IMR-90 (cell line): ENCODE measurements around the gene SLC16A9. TPM values are rescaled to one million over a fixed set of nuclear protein-coding genes. Genes with fewer than 3 reads are reported as not detected.

Source experiments
- ATAC-seq: fragments of 200-7000 bp; cut with Tn5 transposase; 2 replicates; pipeline ENCODE4 v1.9.1; 2020; ENCODE audit warnings: low read depth, mild to moderate bottlenecking, moderate library complexity
- BruUV-seq: library from RNA; stranded (reverse); fragments of 400-500 nt; replicated peaks from 2 replicates; lab custom pipeline; 2021; lab: Mats Ljungman, UMichigan
- CTCF ChIA-PET: fragments of 300-600 bp; formaldehyde crosslinking; extraction: SDS; loops from one replicate; lab custom pipeline; 2021; ENCODE audit warnings: antibody characterized with exemption; lab: Yijun Ruan, JAX
- POLR2A ChIA-PET: fragments of 300-600 bp; sonication (Branson Sonifier 250); formaldehyde crosslinking; loops from one replicate; lab custom pipeline; 2022; ENCODE audit warnings: antibody characterized with exemption; ENCODE audit not compliant: unreplicated experiment; lab: Charles Lee
- DNase-seq: peaks from one replicate; pipeline ENCODE4 v3.0.0; 2013
- H2AFZ ChIP-seq: replicated peaks from 2 replicates; pipeline ENCODE3; 2013; ENCODE audit warnings: low read length, mild to moderate bottlenecking; ENCODE audit not compliant: poor library complexity
- H2AK5ac ChIP-seq: 2 replicates; pipeline ENCODE4 v1.6.1; 2013; ENCODE audit warnings: low read depth, low read length, inconsistent platforms
- H2AK9ac ChIP-seq: replicated peaks from 2 replicates; pipeline ENCODE3; 2013; ENCODE audit warnings: mild to moderate bottlenecking, low read depth, low read length, moderate library complexity; ENCODE audit not compliant: poor library complexity
- H2BK120ac ChIP-seq: 2 replicates; pipeline ENCODE4 v1.6.1; 2013; ENCODE audit warnings: low read depth, low read length, inconsistent platforms
- H2BK15ac ChIP-seq: 3 replicates; pipeline ENCODE4 v1.6.1; 2013; ENCODE audit warnings: low read depth, low read length, inconsistent platforms
- H2BK20ac ChIP-seq: 2 replicates; pipeline ENCODE4 v1.6.1; 2013; ENCODE audit warnings: low read depth, mild to moderate bottlenecking, inconsistent platforms, low read length, moderate library complexity
- H2BK5ac ChIP-seq: 2 replicates; pipeline ENCODE4 v1.6.1; 2013; ENCODE audit warnings: mild to moderate bottlenecking, low read depth, low read length, inconsistent platforms; ENCODE audit not compliant: poor library complexity, severe bottlenecking
- H3K14ac ChIP-seq: replicated peaks from 2 replicates; pipeline ENCODE4 v1.6.1; 2013; ENCODE audit warnings: low read depth, low read length, inconsistent platforms
- H3K18ac ChIP-seq: 2 replicates; pipeline ENCODE4 v1.6.1; 2013; ENCODE audit warnings: low read depth, low read length, control low read depth
- H3K23ac ChIP-seq: 2 replicates; pipeline ENCODE4 v1.6.1; 2013; ENCODE audit warnings: low read depth, low read length, inconsistent platforms
- H3K27ac ChIP-seq: 2 replicates; pipeline ENCODE4 v1.5.1; 2013; ENCODE audit warnings: mild to moderate bottlenecking, control low read depth, low read length; ENCODE audit not compliant: insufficient read depth
- H3K27me3 ChIP-seq: 2 replicates; pipeline ENCODE4 v1.6.1; 2013; ENCODE audit warnings: low read length; ENCODE audit not compliant: control insufficient read depth, insufficient read depth
- H3K36me3 ChIP-seq: 2 replicates; pipeline ENCODE4 v1.6.1; 2013; ENCODE audit warnings: low read length, mixed read lengths; ENCODE audit not compliant: control insufficient read depth, insufficient read depth
- H3K4ac ChIP-seq: 2 replicates; pipeline ENCODE4 v1.6.1; 2013; ENCODE audit warnings: low read depth, low read length, inconsistent platforms
- H3K4me1 ChIP-seq: 2 replicates; pipeline ENCODE4 v1.6.1; 2013; ENCODE audit warnings: low read length, mixed read lengths; ENCODE audit not compliant: control insufficient read depth, insufficient read depth
- H3K4me2 ChIP-seq: 2 replicates; pipeline ENCODE4 v1.6.1; 2013; ENCODE audit warnings: low read depth, mild to moderate bottlenecking, control low read depth, low read length, moderate library complexity
- H3K4me3 ChIP-seq: 2 replicates; pipeline ENCODE4 v1.5.1; 2013; ENCODE audit warnings: low read depth, mild to moderate bottlenecking, control low read depth, low read length, moderate library complexity; ENCODE audit not compliant: insufficient read depth
- H3K56ac ChIP-seq: 2 replicates; pipeline ENCODE4 v1.6.1; 2013; ENCODE audit warnings: low read length, inconsistent platforms; ENCODE audit not compliant: insufficient read depth; ENCODE audit errors: extremely low read depth
- H3K79me1 ChIP-seq, 2 experiments: 2 replicates each; pipeline ENCODE4 v1.6.1; 2013; ENCODE audit warnings: low read length in 2 of 2, inconsistent platforms in 1 of 2, low read depth in 1 of 2
- H3K9ac ChIP-seq: 2 replicates; pipeline ENCODE4 v1.6.1; 2013; ENCODE audit warnings: low read depth, low read length, control low read depth
- H3K9me1 ChIP-seq: 2 replicates; pipeline ENCODE4 v1.6.1; 2013; ENCODE audit warnings: low read length, inconsistent platforms; ENCODE audit not compliant: insufficient read depth
- H3K9me3 ChIP-seq: 2 replicates; pipeline ENCODE4 v1.6.1; 2013; ENCODE audit warnings: low read length; ENCODE audit not compliant: control insufficient read depth, insufficient read depth
- H4K20me1 ChIP-seq: 2 replicates; pipeline ENCODE4 v1.6.1; 2013; ENCODE audit warnings: low read length, inconsistent platforms; ENCODE audit not compliant: insufficient read depth
- H4K5ac ChIP-seq: 2 replicates; pipeline ENCODE4 v1.6.1; 2013; ENCODE audit warnings: mild to moderate bottlenecking, low read depth, low read length, control low read depth
- H4K8ac ChIP-seq, 2 experiments: 2 replicates each; pipeline ENCODE4 v1.6.1; 2013; ENCODE audit warnings: low read depth in 2 of 2, low read length in 2 of 2, control low read depth in 1 of 2, inconsistent platforms in 1 of 2
- H4K91ac ChIP-seq: 2 replicates; pipeline ENCODE4 v1.6.1; 2013; ENCODE audit warnings: low read depth, low read length, inconsistent platforms; ENCODE audit not compliant: insufficient read depth
- CTCF ChIP-seq: conservative IDR thresholded peaks from 2 replicates; pipeline ENCODE4 v1.5.1; 2012; ENCODE audit warnings: mild to moderate bottlenecking, low read depth, low read length, improper control_type of control experiment
- RAD21 ChIP-seq: IDR thresholded peaks from 2 replicates; pipeline ENCODE4 v1.6.1; 2012; ENCODE audit warnings: low read length, improper control_type of control experiment
- WGBS, 2 experiments: methylation state at CpG; one replicate each; pipeline versions ENCODE4 v1.1.5 to v1.1.7; 2013; ENCODE audit warnings: missing lambda C conversion rate in 2 of 2; ENCODE audit not compliant: insufficient read length in 1 of 2; ENCODE audit errors: extremely low coverage in 2 of 2; 5-methylcytosine and 5-hydroxymethylcytosine counted together
- dilution Hi-C: fragments of 300-500 bp; cut with HindIII; formaldehyde crosslinking; loops from one replicate; pipeline ENCODE4 v1.14.3; 2018; ENCODE audit warnings: low sequenced_read_pairs; ENCODE audit not compliant: unreplicated experiment
- in situ Hi-C: fragments of 300-500 bp; cut with MboI; formaldehyde crosslinking; loops from 3 replicates; pipeline ENCODE4 v1.14.3; 2019; ENCODE audit warnings: low sequenced_read_pairs, inconsistent platforms, mixed read lengths
- intact Hi-C: fragments of 100-400 bp; cut with micrococcal nuclease; formaldehyde crosslinking; loops from 2 replicates; pipeline ENCODE4 v1.10.0; 2022
- polyA plus RNA-seq, 3 experiments: library from polyadenylated mRNA; depleted of rRNA; stranded (reverse); fragments of >200 nt; gene quantifications; 2 replicates each; pipeline ENCODE4 v1.2.3, GENCODE V29; 2012; ENCODE audit warnings: low replicate concordance in 1 of 3
- total RNA-seq: library from RNA; depleted of rRNA; stranded (reverse); fragments of >200 nt; gene quantifications from 2 replicates; pipeline ENCODE4 v1.2.3, GENCODE V29; 2012

Gene SLC16A9
- total and polyA plus RNA-seq, 2 of the 4 experiments (the other 2 are of a cell fraction): 0.18 to 0.26 TPM

GRCh38 chr10:59623133-59624121 is 86.2 kb downstream of the SLC16A9 start:
- DNase-seq (no peak), ATAC-seq (no peak)
- H3K4ac ChIP-seq: no peak overlapping the region
- no peak overlapping the region for H2BK15ac ChIP-seq
- BruUV-seq: no TSS peak
- no peak overlapping the region for H3K23ac ChIP-seq
- peaks cover 5% of the 10 kb centered on the region for H3K27me3 ChIP-seq
- H3K36me3 ChIP-seq: no peaks in the 10 kb centered on the region
- H3K18ac ChIP-seq: no peak overlapping the region
- intact Hi-C loops (loop anchor here (5.0 kb wide), 1 partner anchor 841 kb away; no protein-coding TSS in a partner anchor), dilution Hi-C loops (no loop called here), in situ Hi-C loops (loop anchor here (10.0 to 25.0 kb wide), 3 partner anchors 211 to 661 kb away; no protein-coding TSS in a partner anchor)
- no peak overlapping the region for H3K27ac ChIP-seq
- no peak overlapping the region for H3K14ac ChIP-seq
- no peak overlapping the region for H4K5ac ChIP-seq
- no peaks in the 10 kb centered on the region for H3K9me3 ChIP-seq
- H3K9me1 ChIP-seq: no peaks in the 10 kb centered on the region
- H3K56ac ChIP-seq: no peak overlapping the region
- no peak overlapping the region for H3K4me2 ChIP-seq
- CTCF ChIA-PET: interaction anchor here (0.6 to 2.5 kb wide), 4 partner anchors 10 to 373 kb away, joined by 3 to 9 read pairs (median 3); no protein-coding TSS in a partner anchor
- no peak overlapping the region for H3K4me3 ChIP-seq
- no peak overlapping the region for H2BK5ac ChIP-seq
- H3K4me1 ChIP-seq: no peaks in the 10 kb centered on the region
- H2AK9ac ChIP-seq: no peak overlapping the region
- no peak overlapping the region for H2AK5ac ChIP-seq
- POLR2A ChIA-PET: no interaction called here
- no peak overlapping the region for H4K8ac ChIP-seq
- H2BK20ac ChIP-seq: no peak overlapping the region
- H4K91ac ChIP-seq: no peak overlapping the region
- H2BK120ac ChIP-seq: no peak overlapping the region
- H3K79me1 ChIP-seq: no peaks in the 10 kb centered on the region
- no peak for TF ChIP-seq CTCF
- TF ChIP-seq RAD21: no peak
- 75% methylated on average over 9 of the region's 16 CpGs; no CpG with 5 or more reads in 1 of the 2 experiments for WGBS, 2 experiments
- H4K20me1 ChIP-seq: no peaks in the 10 kb centered on the region
- no peak overlapping the region for H2AFZ ChIP-seq
- no peak overlapping the region for H3K9ac ChIP-seq
